Body of pancreas (tissue), 4 donors: ENCODE data around the gene DIAPH1. TPM values are rescaled to one million over a fixed set of nuclear protein-coding genes. Genes with fewer than 3 reads are reported as not detected.
A peak's percentile ranks its signal among the peaks of the same experiment; 100 is the strongest.

Experiments used
- ATAC-seq: fragments of 150-250 bp; one replicate; pipeline ENCODE4 v1.9.1; 2016
- DNase-seq, 4 donors: peaks; one replicate each; pipeline ENCODE4 v3.0.0-alpha.2; 2019
- H3K27ac ChIP-seq, 4 donors: fragments of 200-600 bp; sonication (generic); 1 replicate in 3 of 4; 2 replicates in 1 of 4; pipeline versions ENCODE4 v1.5.1 to v1.6.1; 2016 to 2019; ENCODE audit warnings: mild to moderate bottlenecking in 1 of 4, mixed read lengths in 1 of 4, moderate library complexity in 1 of 4
- H3K27me3 ChIP-seq, 2 donors: fragments of 200-600 bp; sonication (generic); one replicate each; pipeline ENCODE4 v1.6.0; 2016; ENCODE audit warnings: mild to moderate bottlenecking in 1 of 2
- H3K36me3 ChIP-seq, 2 donors: fragments of 200-600 bp; sonication (generic); replicated peaks in 1 of 2; 2 replicates each; pipeline ENCODE4 v1.5.1; 2016; ENCODE audit warnings: low read depth in 2 of 2; ENCODE audit not compliant: insufficient read depth in 1 of 2
- H3K4me1 ChIP-seq: fragments of 200-600 bp; sonication (generic); one replicate; pipeline ENCODE4 v1.6.0; 2016
- H3K4me3 ChIP-seq, 2 donors: fragments of 200-600 bp; sonication (generic); 1 replicate in 1 of 2; 2 replicates in 1 of 2; pipeline ENCODE4 v1.5.1; 2016 to 2019
- H3K9me3 ChIP-seq, 3 donors: fragments of 200-600 bp; sonication (generic); 1 replicate in 2 of 3; 2 replicates in 1 of 3; pipeline ENCODE4 v1.5.1; 2016
- POLR2A ChIP-seq, 3 donors: fragments of 450-650 bp; IDR thresholded peaks; one replicate each; pipeline ENCODE4 v1.6.1; 2016; ENCODE audit warnings: antibody characterized with exemption in 3 of 3, mild to moderate bottlenecking in 2 of 3
- WGBS, 2 donors: methylation state at CpG; one replicate each; pipeline ENCODE4 v1.1.5; 2017; 5-methylcytosine and 5-hydroxymethylcytosine counted together
- intact Hi-C: fragments of 100-400 bp; cut with DNase I; formaldehyde crosslinking; loops from one replicate; pipeline ENCODE4 v1.15.1; 2023
- total RNA-seq, 2 donors: library from RNA; depleted of rRNA; stranded (reverse); fragments of >200 nt; gene quantifications; one replicate each; pipeline ENCODE4 v1.1.0, GENCODE V29; 2016
- TF ChIP-seq, protein P1 (sequence below), 7 experiments: fragments of 450-650 bp in 4 of 7; fragments of 200-600 bp in 3 of 7; sonication (generic) in 3 of 7; IDR thresholded peaks; one replicate each; pipeline ENCODE4 v1.5.1; 2016 to 2019; ENCODE audit warnings: antibody characterized with exemption in 7 of 7

Gene DIAPH1
- total RNA-seq, 2 donors from 2014 or later = 28.3 to 47.0 TPM

DNA sequence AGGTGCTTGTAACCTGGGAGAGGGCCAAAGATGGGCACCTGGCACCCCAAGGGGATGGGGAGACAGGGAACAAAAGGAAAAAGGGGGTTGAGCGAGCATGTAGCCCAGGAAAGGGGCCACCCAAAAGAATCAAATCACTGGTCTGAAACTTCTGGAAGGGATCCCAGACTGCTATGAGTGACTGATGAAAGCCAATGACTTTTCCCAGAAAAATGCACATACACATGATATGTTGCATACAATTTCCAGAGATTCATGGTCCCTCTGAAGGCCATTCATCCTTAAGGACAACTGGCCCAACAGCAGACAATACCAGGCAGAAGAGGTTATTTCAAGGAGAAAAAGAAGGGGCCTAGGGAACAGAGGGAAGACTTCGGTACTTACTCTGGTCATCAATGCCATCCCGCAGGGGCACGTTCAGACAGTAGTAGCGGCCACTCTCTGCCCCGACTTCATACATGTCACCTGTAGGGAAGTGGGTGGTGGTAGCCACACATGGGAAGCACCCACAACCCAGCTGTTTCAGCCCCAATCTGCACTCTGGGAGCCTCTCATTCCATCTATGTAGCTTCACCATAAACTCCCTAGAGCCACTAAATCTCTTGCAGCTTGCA lies 9.5 kb upstream of the DIAPH1 start:
- intact Hi-C loops = loop anchor here (5.0 kb wide), 1 partner anchor 41 kb away; no protein-coding TSS in a partner anchor
- Histone ChIP-seq H3K27me3 (no peaks in the 10 kb centered on the region), H3K27ac (no peak overlapping the region), H3K4me3 (no peak overlapping the region), H3K36me3 (peaks cover 3 to 10% of the 10 kb centered on the region in 2 donors), H3K4me1 (peaks cover 11% of the 10 kb centered on the region), H3K9me3 (no peaks in the 10 kb centered on the region)
- WGBS, 2 donors = 90 to 96% methylated on average over 6 of the region's 6 CpGs
- ATAC-seq (no peak), DNase-seq (no peak)
- TF ChIP-seq POLR2A (IDR thresholded peaks at IDR 0.05) = no peak
- TF ChIP-seq, protein P1, sequence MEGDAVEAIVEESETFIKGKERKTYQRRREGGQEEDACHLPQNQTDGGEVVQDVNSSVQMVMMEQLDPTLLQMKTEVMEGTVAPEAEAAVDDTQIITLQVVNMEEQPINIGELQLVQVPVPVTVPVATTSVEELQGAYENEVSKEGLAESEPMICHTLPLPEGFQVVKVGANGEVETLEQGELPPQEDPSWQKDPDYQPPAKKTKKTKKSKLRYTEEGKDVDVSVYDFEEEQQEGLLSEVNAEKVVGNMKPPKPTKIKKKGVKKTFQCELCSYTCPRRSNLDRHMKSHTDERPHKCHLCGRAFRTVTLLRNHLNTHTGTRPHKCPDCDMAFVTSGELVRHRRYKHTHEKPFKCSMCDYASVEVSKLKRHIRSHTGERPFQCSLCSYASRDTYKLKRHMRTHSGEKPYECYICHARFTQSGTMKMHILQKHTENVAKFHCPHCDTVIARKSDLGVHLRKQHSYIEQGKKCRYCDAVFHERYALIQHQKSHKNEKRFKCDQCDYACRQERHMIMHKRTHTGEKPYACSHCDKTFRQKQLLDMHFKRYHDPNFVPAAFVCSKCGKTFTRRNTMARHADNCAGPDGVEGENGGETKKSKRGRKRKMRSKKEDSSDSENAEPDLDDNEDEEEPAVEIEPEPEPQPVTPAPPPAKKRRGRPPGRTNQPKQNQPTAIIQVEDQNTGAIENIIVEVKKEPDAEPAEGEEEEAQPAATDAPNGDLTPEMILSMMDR (IDR thresholded peaks at IDR 0.05) = no peak

DNA sequence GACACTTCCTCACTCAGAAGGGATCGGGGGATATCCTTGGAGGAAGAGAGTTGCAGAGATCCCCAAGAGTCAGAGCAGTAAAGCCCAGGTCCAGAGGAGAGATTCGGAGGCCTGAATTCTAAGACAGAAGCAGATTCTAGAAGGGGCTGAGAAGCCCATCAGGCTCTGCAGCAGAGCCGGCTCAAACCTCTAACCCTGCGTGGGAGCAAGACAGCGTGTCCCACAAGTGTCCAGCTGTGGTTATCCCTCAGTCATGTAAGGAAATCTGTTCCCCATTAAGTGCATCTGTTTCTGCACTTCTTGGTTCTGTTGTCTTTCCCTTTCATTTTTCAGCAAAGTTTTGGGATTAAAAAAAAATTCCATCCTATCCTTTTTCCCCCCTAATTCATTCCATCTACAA lies 4.8 kb upstream of the DIAPH1 start:
- no peak for DNase-seq
- WGBS, 2 donors = 74 to 86% methylated on average over 5 of the region's 5 CpGs
- H3K9me3 ChIP-seq = no peaks in the 10 kb centered on the region
- intact Hi-C loops = no loop called here
- H3K27ac ChIP-seq = peak overlapping the region in 1 of 4 donors; percentile 14
- TF ChIP-seq, protein P1 (IDR thresholded peaks at IDR 0.05) = no peak
- TF ChIP-seq POLR2A (IDR thresholded peaks at IDR 0.05) = no peak
- H3K36me3 ChIP-seq = peaks cover 3 to 11% of the 10 kb centered on the region in 2 donors
- H3K27me3 ChIP-seq = no peaks in the 10 kb centered on the region
- H3K4me3 ChIP-seq = no peak overlapping the region
- no peaks in the 10 kb centered on the region for H3K4me1 ChIP-seq
- no peak for ATAC-seq

DNA sequence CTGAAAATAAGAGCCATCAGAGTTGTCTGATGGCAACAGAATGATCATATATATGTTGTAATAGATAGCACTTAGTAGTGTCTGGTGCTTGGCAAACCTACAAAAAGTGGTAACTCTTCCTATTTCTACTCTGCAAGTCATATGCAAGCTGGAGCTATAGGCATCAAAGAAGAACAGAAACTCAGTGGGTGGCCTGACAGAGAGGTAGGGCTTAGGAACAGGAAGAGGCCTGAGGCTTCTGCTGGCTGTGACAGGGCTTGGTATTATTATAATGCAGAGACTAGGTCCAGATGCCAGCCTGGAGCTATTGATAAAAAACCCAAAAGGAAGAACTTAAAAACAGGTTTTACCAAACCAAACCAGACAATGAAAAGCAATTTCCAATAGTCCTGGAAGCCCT lies 4.4 kb upstream of the DIAPH1 start:
- no peaks in the 10 kb centered on the region for H3K27me3 ChIP-seq
- H3K4me3 ChIP-seq = no peak overlapping the region
- TF ChIP-seq, protein P1 (IDR thresholded peaks at IDR 0.05) = no peak
- no peak for TF ChIP-seq POLR2A (IDR thresholded peaks at IDR 0.05)
- DNase-seq (peak in 1 of 4 donors; percentile 45), ATAC-seq (no peak)
- intact Hi-C loops = no loop called here
- H3K27ac ChIP-seq = peak overlapping the region in 1 of 4 donors; percentile 14
- no peaks in the 10 kb centered on the region for H3K4me1 ChIP-seq
- H3K36me3 ChIP-seq = peaks cover 3 to 11% of the 10 kb centered on the region in 2 donors
- no peaks in the 10 kb centered on the region for H3K9me3 ChIP-seq

DNA sequence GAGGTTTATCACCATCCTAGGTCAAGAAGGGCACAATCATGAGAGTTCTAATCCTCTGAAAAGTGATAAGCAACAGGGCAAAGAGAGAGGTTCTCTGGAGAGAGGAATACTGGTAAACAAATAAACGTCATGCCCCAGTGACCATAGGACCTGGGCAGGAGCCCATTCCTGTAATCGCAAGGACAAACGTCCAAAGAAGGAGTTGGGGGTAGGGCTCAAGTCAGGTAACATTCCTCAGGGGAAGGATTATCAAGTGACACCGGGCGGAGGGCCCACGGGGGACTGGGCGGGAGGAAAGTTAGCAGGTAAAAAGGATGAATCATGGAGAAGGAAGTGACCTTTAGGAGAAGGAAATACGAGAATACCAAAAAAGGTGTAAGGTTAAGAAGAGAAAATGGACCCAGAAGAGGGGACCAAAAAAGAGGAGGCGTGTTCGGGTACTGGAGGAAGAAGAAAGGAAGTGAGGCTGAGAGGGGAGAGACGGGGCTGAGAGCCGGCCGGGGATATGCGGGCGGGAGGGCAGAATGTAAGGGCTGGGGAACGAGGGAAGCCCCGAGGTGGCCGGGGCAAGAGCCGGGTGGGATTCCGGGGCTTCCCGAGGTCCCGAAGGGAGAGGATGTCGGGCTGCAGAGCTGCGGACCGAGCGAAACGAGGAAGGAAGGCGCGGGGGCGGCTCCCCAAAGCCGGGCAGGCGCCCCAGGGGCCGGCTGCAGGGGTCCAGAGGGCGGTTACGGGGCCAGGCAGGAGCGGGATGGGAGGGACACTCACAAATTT lies 583 bp downstream of the DIAPH1 start:
- 0 to 1% methylated on average over 32 to 34 of the region's 36 CpGs for WGBS, 2 donors
- DNase-seq = peak; percentile 90 to 93 (median 90)
- TF ChIP-seq POLR2A (IDR thresholded peaks at IDR 0.05) = peak in 2 of 3 donors; percentile 36 to 42
- TF ChIP-seq, protein P1 (IDR thresholded peaks at IDR 0.05) = no peak
- H3K36me3 ChIP-seq = peaks cover 0 to 1% of the 10 kb centered on the region in 2 donors
- ATAC-seq = peak; percentile 81
- peak overlapping the region; percentile 98 to 100 (median 98) for H3K27ac ChIP-seq
- H3K9me3 ChIP-seq = no peaks in the 10 kb centered on the region
- intact Hi-C loops = no loop called here
- no peaks in the 10 kb centered on the region for H3K27me3 ChIP-seq
- H3K4me1 ChIP-seq = peaks cover 38% of the 10 kb centered on the region
- peak overlapping the region; percentile 60 to 94 for H3K4me3 ChIP-seq
